ENCODE results near the gene PANK4.

- no peak for TF ChIP-seq TOX (CRISPR knock-in tag; IDR thresholded peaks at IDR 0.05; ENCODE audit: borderline replicate concordance)
- TF ChIP-seq, protein P1, sequence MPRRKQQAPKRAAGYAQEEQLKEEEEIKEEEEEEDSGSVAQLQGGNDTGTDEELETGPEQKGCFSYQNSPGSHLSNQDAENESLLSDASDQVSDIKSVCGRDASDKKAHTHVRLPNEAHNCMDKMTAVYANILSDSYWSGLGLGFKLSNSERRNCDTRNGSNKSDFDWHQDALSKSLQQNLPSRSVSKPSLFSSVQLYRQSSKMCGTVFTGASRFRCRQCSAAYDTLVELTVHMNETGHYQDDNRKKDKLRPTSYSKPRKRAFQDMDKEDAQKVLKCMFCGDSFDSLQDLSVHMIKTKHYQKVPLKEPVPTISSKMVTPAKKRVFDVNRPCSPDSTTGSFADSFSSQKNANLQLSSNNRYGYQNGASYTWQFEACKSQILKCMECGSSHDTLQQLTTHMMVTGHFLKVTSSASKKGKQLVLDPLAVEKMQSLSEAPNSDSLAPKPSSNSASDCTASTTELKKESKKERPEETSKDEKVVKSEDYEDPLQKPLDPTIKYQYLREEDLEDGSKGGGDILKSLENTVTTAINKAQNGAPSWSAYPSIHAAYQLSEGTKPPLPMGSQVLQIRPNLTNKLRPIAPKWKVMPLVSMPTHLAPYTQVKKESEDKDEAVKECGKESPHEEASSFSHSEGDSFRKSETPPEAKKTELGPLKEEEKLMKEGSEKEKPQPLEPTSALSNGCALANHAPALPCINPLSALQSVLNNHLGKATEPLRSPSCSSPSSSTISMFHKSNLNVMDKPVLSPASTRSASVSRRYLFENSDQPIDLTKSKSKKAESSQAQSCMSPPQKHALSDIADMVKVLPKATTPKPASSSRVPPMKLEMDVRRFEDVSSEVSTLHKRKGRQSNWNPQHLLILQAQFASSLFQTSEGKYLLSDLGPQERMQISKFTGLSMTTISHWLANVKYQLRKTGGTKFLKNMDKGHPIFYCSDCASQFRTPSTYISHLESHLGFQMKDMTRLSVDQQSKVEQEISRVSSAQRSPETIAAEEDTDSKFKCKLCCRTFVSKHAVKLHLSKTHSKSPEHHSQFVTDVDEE (CRISPR knock-in tag; IDR thresholded peaks at IDR 0.05), result no peak
- TF ChIP-seq CREB5 (CRISPR knock-in tag; IDR thresholded peaks at IDR 0.05; ENCODE audit: low read depth), result no peak
- no peak for TF ChIP-seq ZNF70 (CRISPR knock-in tag; IDR thresholded peaks at IDR 0.05)
- TF ChIP-seq OSR1 (CRISPR knock-in tag; IDR thresholded peaks at IDR 0.05), result no peak
- TF ChIP-seq PPARA (CRISPR knock-in tag; IDR thresholded peaks at IDR 0.05; ENCODE audit: borderline replicate concordance), result no peak
- no peak for TF ChIP-seq ISL1 (CRISPR knock-in tag; IDR thresholded peaks at IDR 0.05)
- TF ChIP-seq, protein P2, sequence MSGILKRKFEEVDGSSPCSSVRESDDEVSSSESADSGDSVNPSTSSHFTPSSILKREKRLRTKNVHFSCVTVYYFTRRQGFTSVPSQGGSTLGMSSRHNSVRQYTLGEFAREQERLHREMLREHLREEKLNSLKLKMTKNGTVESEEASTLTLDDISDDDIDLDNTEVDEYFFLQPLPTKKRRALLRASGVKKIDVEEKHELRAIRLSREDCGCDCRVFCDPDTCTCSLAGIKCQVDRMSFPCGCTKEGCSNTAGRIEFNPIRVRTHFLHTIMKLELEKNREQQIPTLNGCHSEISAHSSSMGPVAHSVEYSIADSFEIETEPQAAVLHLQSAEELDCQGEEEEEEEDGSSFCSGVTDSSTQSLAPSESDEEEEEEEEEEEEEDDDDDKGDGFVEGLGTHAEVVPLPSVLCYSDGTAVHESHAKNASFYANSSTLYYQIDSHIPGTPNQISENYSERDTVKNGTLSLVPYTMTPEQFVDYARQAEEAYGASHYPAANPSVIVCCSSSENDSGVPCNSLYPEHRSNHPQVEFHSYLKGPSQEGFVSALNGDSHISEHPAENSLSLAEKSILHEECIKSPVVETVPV (CRISPR knock-in tag; IDR thresholded peaks at IDR 0.05), result no peak
- TF ChIP-seq PATZ1 (CRISPR knock-in tag; IDR thresholded peaks at IDR 0.05; ENCODE audit: borderline replicate concordance), result no peak
- TF ChIP-seq ZFP3 (CRISPR knock-in tag; IDR thresholded peaks at IDR 0.05), result no peak
Observed at GRCh38 chr1:2523191-2523890, 3.1 kb downstream of the PANK4 start.

All from SK-N-SH treated with all-trans-retinoic acid at 6 μM for 48 hours (cell line).